GM23338 (cell line): ENCODE measurements around the gene PHOX2A. TPM values are rescaled to one million over a fixed set of nuclear protein-coding genes. Genes with fewer than 3 reads are reported as not detected.

Source experiments
- ATAC-seq: fragments of 200-7000 bp; cut with Tn5 transposase; 3 replicates; pipeline ENCODE4 v1.9.1; 2020
- DNase-seq: peaks from one replicate; pipeline ENCODE4 v3.0.0-alpha.2; 2015; ENCODE audit warnings: low spot score
- H2AFZ ChIP-seq: fragments of 200-600 bp; sonication (generic); 2 replicates; pipeline ENCODE4 v1.8.0; 2016; ENCODE audit warnings: antibody characterized with exemption, mild to moderate bottlenecking, moderate library complexity
- H3F3A ChIP-seq: fragments of 200-600 bp; sonication (generic); replicated peaks from 2 replicates; pipeline ENCODE4 v1.8.0; 2017; ENCODE audit warnings: antibody characterized with exemption, mixed run types, low read depth
- H3K27ac ChIP-seq: fragments of 200-600 bp; sonication (generic); 2 replicates; pipeline ENCODE4 v1.6.1; 2016; ENCODE audit warnings: low read depth
- H3K27me3 ChIP-seq: fragments of 200-600 bp; sonication (generic); 2 replicates; pipeline ENCODE4 v1.8.0; 2016; ENCODE audit warnings: mild to moderate bottlenecking, mixed run types, moderate library complexity; ENCODE audit not compliant: insufficient read depth
- H3K36me3 ChIP-seq: fragments of 200-600 bp; sonication (generic); 2 replicates; pipeline ENCODE4 v1.8.0; 2016; ENCODE audit warnings: mild to moderate bottlenecking; ENCODE audit not compliant: insufficient read depth
- H3K4me1 ChIP-seq: fragments of 200-600 bp; sonication (generic); 2 replicates; pipeline ENCODE4 v1.8.0; 2016; ENCODE audit warnings: mild to moderate bottlenecking, moderate library complexity; ENCODE audit not compliant: insufficient read depth
- H3K4me2 ChIP-seq: fragments of 200-600 bp; sonication (generic); 2 replicates; pipeline ENCODE4 v1.7.1; 2017; ENCODE audit warnings: mixed run types
- H3K4me3 ChIP-seq: fragments of 200-600 bp; sonication (generic); 2 replicates; pipeline ENCODE4 v1.6.1; 2016; ENCODE audit warnings: mixed run types
- H3K79me2 ChIP-seq: fragments of 200-600 bp; sonication (generic); replicated peaks from 2 replicates; pipeline ENCODE4 v1.8.0; 2017; ENCODE audit warnings: mild to moderate bottlenecking; ENCODE audit not compliant: insufficient read depth
- H3K9me2 ChIP-seq: fragments of 200-600 bp; sonication (generic); 2 replicates; pipeline ENCODE4 v1.8.0; 2017; ENCODE audit not compliant: insufficient read depth
- H4K20me1 ChIP-seq: fragments of 200-600 bp; sonication (generic); replicated peaks from 2 replicates; pipeline ENCODE4 v1.8.0; 2017; ENCODE audit warnings: mild to moderate bottlenecking; ENCODE audit not compliant: insufficient read depth
- H3K27ac Mint-ChIP-seq: 2 replicates; pipeline ENCODE4 v1.8.0; 2020; ENCODE audit warnings: inconsistent platforms, mild to moderate bottlenecking, moderate library complexity, mixed read lengths
- H3K27me3 Mint-ChIP-seq: 3 replicates; pipeline ENCODE4 v1.8.0; 2022; ENCODE audit warnings: low read depth, mild to moderate bottlenecking, moderate library complexity, mixed read lengths, inconsistent platforms; ENCODE audit not compliant: insufficient read depth, poor library complexity
- H3K36me3 Mint-ChIP-seq: 3 replicates; pipeline ENCODE4 v1.8.0; 2021; ENCODE audit warnings: low read depth, mild to moderate bottlenecking, inconsistent platforms, moderate library complexity, mixed read lengths
- H3K4me1 Mint-ChIP-seq: 3 replicates; pipeline ENCODE4 v1.8.0; 2020; ENCODE audit warnings: mild to moderate bottlenecking, inconsistent platforms, mixed read lengths
- H3K4me3 Mint-ChIP-seq: 3 replicates; pipeline ENCODE4 v1.8.0; 2021; ENCODE audit warnings: moderate library complexity, mild to moderate bottlenecking, inconsistent platforms, mixed read lengths
- H3K9me3 Mint-ChIP-seq: 3 replicates; pipeline ENCODE4 v1.8.0; 2020; ENCODE audit warnings: moderate library complexity, mild to moderate bottlenecking, inconsistent platforms, mixed read lengths
- ETS1 ChIP-seq: IDR thresholded peaks from 2 replicates; pipeline ENCODE4 v1.6.1; 2016; ENCODE audit warnings: antibody characterized with exemption
- EZH2 ChIP-seq: fragments of 200-600 bp; sonication (generic); IDR thresholded peaks from one replicate; pipeline ENCODE4 v1.8.0; 2017; ENCODE audit warnings: antibody characterized with exemption, mild to moderate bottlenecking, low read depth; ENCODE audit not compliant: unreplicated experiment
- EZH2phosphoT487 ChIP-seq: fragments of 200-600 bp; sonication (generic); IDR thresholded peaks from one replicate; pipeline ENCODE4 v1.8.1; 2018; ENCODE audit warnings: antibody characterized with exemption; ENCODE audit not compliant: unreplicated experiment
- JUNB ChIP-seq: IDR thresholded peaks from one replicate; pipeline ENCODE4 v1.6.1; 2016; ENCODE audit warnings: antibody characterized with exemption; ENCODE audit not compliant: unreplicated experiment
- NANOG ChIP-seq: IDR thresholded peaks from 2 replicates; pipeline ENCODE4 v1.6.1; 2016; ENCODE audit warnings: antibody characterized with exemption, borderline replicate concordance
- POLR2AphosphoS5 ChIP-seq: IDR thresholded peaks from 2 replicates; pipeline ENCODE4 v1.6.1; 2016; ENCODE audit warnings: antibody characterized with exemption, low read depth
- ZNF331 ChIP-seq: fragments of 250-450 bp; sonication (Bioruptor Pico); IDR thresholded peaks from 2 replicates; pipeline ENCODE4 v1.5.0; 2020; ENCODE audit warnings: low read depth, mild to moderate bottlenecking, moderate library complexity
- polyA plus RNA-seq: library from polyadenylated mRNA; unstranded; fragments of >200 nt; fragmentation: Nextera tagmentation; extraction: Ambion mirVana; gene quantifications from 2 replicates; pipeline ENCODE4 v1.2.1, GENCODE V29; 2016
- total RNA-seq: library from RNA; depleted of rRNA; stranded (reverse); fragments of >200 nt; shearing (Covaris generic); gene quantifications from 2 replicates; pipeline ENCODE4 v1.2.3, GENCODE V29; 2014
- TF ChIP-seq, protein P1 (sequence below): fragments of 250-450 bp; sonication (Bioruptor Pico); IDR thresholded peaks from 2 replicates; pipeline ENCODE4 v1.5.0; 2020; ENCODE audit warnings: mild to moderate bottlenecking, moderate library complexity
- TF ChIP-seq, protein P2 (sequence below), 2 experiments: fragments of 200-600 bp in 1 of 2; sonication (generic) in 1 of 2; conservative IDR thresholded peaks; 2 replicates each; pipeline versions ENCODE4 v1.5.1 to v1.6.1; 2016 to 2017; ENCODE audit warnings: antibody characterized with exemption in 2 of 2, low read depth in 2 of 2, mild to moderate bottlenecking in 2 of 2, moderate library complexity in 1 of 2
- TF ChIP-seq, protein P3 (sequence below): IDR thresholded peaks from one replicate; pipeline ENCODE4 v1.6.1; 2018; ENCODE audit warnings: antibody characterized with exemption; ENCODE audit not compliant: unreplicated experiment

PHOX2A gene
- total and polyA plus RNA-seq, 2 experiments from 2014 or later, result 0.31 TPM; not detected in 1

DNA sequence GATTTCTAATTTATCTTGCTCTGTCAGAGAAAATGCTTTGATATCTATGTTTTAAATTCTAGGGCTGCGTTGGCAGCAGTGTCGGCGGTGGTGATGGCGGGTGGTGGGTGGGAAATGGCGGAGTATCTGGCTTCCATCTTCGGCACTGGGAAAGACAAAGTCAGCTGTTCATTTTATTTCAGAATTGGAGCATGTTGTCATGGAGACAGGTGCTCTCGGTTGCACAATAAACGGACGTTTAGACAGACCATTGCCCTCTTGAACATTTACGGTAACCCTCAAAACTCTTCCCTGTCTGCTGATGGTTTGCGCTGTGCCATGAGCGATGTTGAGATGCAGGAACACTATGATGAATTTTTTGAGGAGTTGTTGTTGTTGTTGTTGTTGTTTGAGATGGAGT is 36.1 kb upstream of the PHOX2A start (continued):
- TF ChIP-seq, protein P1, sequence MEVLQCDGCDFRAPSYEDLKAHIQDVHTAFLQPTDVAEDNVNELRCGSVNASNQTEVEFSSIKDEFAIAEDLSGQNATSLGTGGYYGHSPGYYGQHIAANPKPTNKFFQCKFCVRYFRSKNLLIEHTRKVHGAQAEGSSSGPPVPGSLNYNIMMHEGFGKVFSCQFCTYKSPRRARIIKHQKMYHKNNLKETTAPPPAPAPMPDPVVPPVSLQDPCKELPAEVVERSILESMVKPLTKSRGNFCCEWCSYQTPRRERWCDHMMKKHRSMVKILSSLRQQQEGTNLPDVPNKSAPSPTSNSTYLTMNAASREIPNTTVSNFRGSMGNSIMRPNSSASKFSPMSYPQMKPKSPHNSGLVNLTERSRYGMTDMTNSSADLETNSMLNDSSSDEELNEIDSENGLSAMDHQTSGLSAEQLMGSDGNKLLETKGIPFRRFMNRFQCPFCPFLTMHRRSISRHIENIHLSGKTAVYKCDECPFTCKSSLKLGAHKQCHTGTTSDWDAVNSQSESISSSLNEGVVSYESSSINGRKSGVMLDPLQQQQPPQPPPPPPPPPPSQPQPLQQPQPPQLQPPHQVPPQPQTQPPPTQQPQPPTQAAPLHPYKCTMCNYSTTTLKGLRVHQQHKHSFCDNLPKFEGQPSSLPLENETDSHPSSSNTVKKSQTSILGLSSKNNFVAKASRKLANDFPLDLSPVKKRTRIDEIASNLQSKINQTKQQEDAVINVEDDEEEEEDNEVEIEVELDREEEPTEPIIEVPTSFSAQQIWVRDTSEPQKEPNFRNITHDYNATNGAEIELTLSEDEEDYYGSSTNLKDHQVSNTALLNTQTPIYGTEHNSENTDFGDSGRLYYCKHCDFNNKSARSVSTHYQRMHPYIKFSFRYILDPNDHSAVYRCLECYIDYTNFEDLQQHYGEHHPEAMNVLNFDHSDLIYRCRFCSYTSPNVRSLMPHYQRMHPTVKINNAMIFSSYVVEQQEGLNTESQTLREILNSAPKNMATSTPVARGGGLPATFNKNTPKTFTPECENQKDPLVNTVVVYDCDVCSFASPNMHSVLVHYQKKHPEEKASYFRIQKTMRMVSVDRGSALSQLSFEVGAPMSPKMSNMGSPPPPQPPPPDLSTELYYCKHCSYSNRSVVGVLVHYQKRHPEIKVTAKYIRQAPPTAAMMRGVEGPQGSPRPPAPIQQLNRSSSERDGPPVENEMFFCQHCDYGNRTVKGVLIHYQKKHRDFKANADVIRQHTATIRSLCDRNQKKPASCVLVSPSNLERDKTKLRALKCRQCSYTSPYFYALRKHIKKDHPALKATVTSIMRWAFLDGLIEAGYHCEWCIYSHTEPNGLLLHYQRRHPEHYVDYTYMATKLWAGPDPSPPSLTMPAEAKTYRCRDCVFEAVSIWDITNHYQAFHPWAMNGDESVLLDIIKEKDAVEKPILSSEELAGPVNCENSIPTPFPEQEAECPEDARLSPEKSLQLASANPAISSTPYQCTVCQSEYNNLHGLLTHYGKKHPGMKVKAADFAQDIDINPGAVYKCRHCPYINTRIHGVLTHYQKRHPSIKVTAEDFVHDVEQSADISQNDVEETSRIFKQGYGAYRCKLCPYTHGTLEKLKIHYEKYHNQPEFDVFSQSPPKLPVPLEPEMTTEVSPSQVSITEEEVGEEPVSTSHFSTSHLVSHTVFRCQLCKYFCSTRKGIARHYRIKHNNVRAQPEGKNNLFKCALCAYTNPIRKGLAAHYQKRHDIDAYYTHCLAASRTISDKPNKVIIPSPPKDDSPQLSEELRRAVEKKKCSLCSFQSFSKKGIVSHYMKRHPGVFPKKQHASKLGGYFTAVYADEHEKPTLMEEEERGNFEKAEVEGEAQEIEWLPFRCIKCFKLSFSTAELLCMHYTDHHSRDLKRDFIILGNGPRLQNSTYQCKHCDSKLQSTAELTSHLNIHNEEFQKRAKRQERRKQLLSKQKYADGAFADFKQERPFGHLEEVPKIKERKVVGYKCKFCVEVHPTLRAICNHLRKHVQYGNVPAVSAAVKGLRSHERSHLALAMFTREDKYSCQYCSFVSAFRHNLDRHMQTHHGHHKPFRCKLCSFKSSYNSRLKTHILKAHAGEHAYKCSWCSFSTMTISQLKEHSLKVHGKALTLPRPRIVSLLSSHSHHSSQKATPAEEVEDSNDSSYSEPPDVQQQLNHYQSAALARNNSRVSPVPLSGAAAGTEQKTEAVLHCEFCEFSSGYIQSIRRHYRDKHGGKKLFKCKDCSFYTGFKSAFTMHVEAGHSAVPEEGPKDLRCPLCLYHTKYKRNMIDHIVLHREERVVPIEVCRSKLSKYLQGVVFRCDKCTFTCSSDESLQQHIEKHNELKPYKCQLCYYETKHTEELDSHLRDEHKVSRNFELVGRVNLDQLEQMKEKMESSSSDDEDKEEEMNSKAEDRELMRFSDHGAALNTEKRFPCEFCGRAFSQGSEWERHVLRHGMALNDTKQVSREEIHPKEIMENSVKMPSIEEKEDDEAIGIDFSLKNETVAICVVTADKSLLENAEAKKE, result no peak
- no peak for TF ChIP-seq EZH2phosphoT487
- no peak for TF ChIP-seq ETS1
- TF ChIP-seq ZNF331 (CRISPR knock-in tag), result no peak

DNA sequence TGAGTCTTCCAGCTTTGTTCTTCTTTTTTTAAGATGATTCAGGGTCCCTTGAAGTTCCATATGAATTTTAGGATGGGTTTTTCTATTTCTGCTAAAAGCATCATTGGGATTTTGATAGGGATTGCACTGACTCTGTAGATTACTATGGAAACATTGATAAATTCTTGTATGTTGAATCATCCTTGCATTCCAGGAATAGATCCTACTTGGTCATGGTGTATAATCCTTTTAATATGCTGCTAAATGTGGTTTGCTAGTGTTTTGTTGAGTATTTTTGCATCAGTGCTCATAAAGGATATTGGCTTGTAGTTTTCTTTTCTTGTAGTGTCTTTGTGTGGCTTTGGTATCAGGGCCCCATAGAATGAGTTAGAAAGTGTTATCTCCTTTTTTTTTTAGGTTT is 34.9 kb upstream of the PHOX2A start:
- H2AFZ ChIP-seq, result no peak overlapping the region
- no peaks in the 10 kb centered on the region for H3K9me3 Mint-ChIP-seq
- ATAC-seq, result no peak
- TF ChIP-seq, protein P2, sequence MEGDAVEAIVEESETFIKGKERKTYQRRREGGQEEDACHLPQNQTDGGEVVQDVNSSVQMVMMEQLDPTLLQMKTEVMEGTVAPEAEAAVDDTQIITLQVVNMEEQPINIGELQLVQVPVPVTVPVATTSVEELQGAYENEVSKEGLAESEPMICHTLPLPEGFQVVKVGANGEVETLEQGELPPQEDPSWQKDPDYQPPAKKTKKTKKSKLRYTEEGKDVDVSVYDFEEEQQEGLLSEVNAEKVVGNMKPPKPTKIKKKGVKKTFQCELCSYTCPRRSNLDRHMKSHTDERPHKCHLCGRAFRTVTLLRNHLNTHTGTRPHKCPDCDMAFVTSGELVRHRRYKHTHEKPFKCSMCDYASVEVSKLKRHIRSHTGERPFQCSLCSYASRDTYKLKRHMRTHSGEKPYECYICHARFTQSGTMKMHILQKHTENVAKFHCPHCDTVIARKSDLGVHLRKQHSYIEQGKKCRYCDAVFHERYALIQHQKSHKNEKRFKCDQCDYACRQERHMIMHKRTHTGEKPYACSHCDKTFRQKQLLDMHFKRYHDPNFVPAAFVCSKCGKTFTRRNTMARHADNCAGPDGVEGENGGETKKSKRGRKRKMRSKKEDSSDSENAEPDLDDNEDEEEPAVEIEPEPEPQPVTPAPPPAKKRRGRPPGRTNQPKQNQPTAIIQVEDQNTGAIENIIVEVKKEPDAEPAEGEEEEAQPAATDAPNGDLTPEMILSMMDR (conservative IDR thresholded peaks at IDR 0.05; ENCODE audit: low read depth in 2 of 2), result no peak
- no peak for TF ChIP-seq ETS1
- TF ChIP-seq EZH2, result no peak
- no peak for TF ChIP-seq ZNF331 (CRISPR knock-in tag)
- TF ChIP-seq JUNB, result no peak
- no peak for TF ChIP-seq NANOG
- TF ChIP-seq, protein P3, sequence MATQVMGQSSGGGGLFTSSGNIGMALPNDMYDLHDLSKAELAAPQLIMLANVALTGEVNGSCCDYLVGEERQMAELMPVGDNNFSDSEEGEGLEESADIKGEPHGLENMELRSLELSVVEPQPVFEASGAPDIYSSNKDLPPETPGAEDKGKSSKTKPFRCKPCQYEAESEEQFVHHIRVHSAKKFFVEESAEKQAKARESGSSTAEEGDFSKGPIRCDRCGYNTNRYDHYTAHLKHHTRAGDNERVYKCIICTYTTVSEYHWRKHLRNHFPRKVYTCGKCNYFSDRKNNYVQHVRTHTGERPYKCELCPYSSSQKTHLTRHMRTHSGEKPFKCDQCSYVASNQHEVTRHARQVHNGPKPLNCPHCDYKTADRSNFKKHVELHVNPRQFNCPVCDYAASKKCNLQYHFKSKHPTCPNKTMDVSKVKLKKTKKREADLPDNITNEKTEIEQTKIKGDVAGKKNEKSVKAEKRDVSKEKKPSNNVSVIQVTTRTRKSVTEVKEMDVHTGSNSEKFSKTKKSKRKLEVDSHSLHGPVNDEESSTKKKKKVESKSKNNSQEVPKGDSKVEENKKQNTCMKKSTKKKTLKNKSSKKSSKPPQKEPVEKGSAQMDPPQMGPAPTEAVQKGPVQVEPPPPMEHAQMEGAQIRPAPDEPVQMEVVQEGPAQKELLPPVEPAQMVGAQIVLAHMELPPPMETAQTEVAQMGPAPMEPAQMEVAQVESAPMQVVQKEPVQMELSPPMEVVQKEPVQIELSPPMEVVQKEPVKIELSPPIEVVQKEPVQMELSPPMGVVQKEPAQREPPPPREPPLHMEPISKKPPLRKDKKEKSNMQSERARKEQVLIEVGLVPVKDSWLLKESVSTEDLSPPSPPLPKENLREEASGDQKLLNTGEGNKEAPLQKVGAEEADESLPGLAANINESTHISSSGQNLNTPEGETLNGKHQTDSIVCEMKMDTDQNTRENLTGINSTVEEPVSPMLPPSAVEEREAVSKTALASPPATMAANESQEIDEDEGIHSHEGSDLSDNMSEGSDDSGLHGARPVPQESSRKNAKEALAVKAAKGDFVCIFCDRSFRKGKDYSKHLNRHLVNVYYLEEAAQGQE, result no peak
- TF ChIP-seq POLR2AphosphoS5, result no peak

More for the DNA sequence above, 34.9 kb upstream of the PHOX2A start:
- H3K4me2 ChIP-seq, result no peak overlapping the region
- no peaks in the 10 kb centered on the region for H4K20me1 ChIP-seq
- Mint-ChIP-seq H3K4me3 (no peak overlapping the region), H3K36me3 (no peaks in the 10 kb centered on the region), H3K4me1 (no peaks in the 10 kb centered on the region), H3K27ac (no peak overlapping the region; the same call in 1 of the 2 replicates), H3K27me3 (peaks cover 5% of the 10 kb centered on the region)
- no peaks in the 10 kb centered on the region for H3K27me3 ChIP-seq
- H3K4me3 ChIP-seq, result no peak overlapping the region
- no peaks in the 10 kb centered on the region for H3F3A ChIP-seq
- no peaks in the 10 kb centered on the region for H3K4me1 ChIP-seq
- H3K9me2 ChIP-seq, result no peaks in the 10 kb centered on the region
- no peak for DNase-seq
- no peak overlapping the region for H3K27ac ChIP-seq
- H3K79me2 ChIP-seq, result no peaks in the 10 kb centered on the region
- H3K36me3 ChIP-seq, result no peaks in the 10 kb centered on the region
